GM12865 (cell line): Measurements from ENCODE around the gene FN3K.

ENCODE experiments used
- DNase-seq: peaks from one replicate; pipeline ENCODE4 v3.0.0; 2010; ENCODE audit warnings: low read depth
- H3K4me3 ChIP-seq: 2 replicates; pipeline ENCODE4 v1.5.1; 2011; ENCODE audit warnings: mild to moderate bottlenecking, low read depth, low read length, control low read depth
- TF ChIP-seq, protein P1 (sequence below): IDR thresholded peaks from 2 replicates; pipeline ENCODE4 v1.5.1; 2011; ENCODE audit warnings: low read length, control low read depth, low read depth, inconsistent platforms; ENCODE audit not compliant: insufficient read depth; ENCODE audit errors: missing control alignments

FN3K gene

DNA sequence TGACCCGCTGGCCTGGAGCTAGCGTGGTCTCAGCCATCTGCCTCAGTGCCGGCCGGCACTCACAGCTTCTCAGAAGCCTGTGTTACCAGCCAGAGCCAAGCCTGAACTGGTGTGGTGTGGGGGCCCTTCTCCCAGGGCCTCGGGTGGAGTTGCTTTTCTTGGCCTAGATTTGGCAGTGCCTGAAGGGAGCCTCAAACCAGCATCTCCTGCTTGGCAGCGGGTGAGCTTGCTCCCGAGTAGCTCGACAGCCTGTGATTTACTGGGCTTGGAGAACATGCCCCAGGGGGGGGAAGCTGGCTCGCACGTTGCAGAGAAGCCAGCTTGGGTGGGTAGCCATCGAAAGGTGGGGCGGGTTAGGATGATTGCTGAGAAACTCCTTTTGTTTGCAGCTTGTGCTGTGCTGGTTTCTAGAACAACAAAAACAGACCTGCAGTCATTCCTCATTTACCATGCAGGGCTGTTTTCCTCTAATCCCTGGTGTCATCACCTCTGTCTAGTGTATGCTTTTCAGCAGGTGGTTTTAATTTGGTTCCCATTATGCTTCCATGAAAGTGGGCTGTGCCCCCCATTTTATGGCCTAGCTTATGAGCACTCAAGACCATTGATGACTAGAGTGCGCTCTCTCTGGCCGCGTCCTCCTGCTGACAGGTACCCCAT, 58.7 kb downstream of the FN3K start:
- no peak for DNase-seq
- TF ChIP-seq, protein P1, sequence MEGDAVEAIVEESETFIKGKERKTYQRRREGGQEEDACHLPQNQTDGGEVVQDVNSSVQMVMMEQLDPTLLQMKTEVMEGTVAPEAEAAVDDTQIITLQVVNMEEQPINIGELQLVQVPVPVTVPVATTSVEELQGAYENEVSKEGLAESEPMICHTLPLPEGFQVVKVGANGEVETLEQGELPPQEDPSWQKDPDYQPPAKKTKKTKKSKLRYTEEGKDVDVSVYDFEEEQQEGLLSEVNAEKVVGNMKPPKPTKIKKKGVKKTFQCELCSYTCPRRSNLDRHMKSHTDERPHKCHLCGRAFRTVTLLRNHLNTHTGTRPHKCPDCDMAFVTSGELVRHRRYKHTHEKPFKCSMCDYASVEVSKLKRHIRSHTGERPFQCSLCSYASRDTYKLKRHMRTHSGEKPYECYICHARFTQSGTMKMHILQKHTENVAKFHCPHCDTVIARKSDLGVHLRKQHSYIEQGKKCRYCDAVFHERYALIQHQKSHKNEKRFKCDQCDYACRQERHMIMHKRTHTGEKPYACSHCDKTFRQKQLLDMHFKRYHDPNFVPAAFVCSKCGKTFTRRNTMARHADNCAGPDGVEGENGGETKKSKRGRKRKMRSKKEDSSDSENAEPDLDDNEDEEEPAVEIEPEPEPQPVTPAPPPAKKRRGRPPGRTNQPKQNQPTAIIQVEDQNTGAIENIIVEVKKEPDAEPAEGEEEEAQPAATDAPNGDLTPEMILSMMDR: no peak
- no peak overlapping the region for H3K4me3 ChIP-seq

DNA sequence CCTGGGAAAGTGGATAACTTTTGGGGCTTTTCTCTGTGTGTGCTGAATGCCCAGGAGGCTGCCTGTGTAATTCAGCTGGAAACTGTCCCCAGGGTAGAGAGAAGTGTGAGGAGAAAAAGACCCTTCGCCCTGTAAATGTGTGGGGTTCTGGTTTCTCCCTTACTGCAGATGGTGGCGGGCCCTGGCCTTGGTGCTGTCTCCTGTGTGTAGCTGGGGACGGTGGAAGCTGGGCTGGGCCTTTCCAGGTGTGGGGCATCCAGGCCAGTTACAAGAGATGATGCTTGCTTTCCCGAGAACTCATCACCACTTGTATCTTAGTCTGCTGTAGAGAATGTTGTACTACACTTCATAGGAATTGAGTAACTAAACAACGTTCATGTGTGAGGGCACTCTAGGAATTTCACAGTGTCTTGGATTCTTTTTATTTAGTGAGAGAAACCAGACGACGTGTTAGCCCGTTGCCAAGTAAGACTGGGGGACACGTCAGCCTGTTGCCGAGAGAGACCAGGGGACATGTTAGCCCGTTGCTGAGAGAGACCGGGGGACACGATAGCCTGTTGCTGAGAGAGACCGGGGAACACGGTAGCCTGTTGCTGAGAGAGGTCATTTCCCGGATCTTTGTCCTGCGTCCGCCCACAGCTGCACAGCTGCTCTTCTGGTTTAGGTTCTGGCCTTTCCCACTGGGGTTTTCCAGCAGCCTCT, 59.5 kb downstream of the FN3K start:
- TF ChIP-seq, protein P1: no peak
- no peak overlapping the region for H3K4me3 ChIP-seq
- DNase-seq: no peak

DNA sequence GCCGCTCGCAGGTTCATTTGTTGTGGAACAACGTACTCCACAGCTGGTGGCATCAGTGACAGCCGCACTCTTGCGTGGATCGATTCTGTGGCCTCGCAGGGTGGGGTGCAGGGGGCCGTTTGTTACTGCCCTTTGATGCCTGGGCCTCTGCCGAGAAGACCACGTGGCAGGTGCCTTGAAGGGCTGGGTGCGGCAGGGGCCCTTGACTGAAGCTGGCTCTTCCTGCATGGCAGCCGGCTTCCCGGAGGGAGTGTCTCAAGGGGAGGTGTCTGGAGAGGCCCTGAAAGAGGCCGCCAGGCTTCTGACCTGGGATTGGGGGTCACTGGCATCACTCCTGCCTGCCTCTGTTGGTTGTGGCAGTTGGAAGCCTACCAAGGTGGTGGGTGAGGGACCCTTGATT, 60.2 kb downstream of the FN3K start:
- no peak for DNase-seq
- H3K4me3 ChIP-seq: no peak overlapping the region
- TF ChIP-seq, protein P1: no peak

DNA sequence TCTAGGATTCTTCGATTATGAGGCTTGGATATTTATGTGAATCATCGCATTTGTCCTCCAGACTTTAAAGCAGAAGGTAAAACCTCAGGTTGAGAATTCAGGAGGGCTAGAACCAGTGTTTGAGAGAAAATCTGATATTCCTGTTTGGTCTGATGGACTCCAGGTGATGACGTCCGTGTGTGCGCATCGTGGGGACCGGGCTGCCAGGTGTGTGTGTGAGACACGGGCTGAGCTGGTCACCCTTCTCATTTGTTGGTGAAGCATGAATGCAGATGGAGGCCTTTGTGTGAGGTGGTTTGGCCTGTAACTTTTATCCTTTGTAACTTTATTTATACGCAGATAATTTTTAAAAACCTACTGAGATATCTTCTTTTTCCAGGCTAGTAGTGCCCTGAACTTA, 61.6 kb downstream of the FN3K start:
- TF ChIP-seq, protein P1: no peak
- no peak overlapping the region for H3K4me3 ChIP-seq
- DNase-seq: no peak

DNA sequence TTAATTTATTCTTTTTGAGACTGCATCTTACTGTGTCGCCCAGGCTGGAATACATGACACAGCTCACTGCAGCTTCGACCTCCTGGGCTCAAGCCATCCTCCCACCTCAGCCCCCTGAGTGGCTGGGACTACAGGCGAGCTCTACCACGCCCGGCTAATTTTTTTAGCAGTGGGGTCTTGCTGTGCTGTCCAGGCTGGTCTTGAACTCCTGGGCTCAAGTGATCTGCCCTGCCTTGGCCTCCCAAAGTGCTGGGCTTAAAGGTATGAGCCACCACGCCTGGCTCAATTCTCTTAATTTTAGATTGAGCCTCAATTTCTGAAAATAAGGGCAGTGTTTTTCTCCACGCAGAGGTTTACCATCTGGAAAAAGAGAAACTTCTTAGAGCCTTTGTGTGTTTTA, 63.3 kb downstream of the FN3K start:
- TF ChIP-seq, protein P1: no peak
- no peak overlapping the region for H3K4me3 ChIP-seq
- no peak for DNase-seq

DNA sequence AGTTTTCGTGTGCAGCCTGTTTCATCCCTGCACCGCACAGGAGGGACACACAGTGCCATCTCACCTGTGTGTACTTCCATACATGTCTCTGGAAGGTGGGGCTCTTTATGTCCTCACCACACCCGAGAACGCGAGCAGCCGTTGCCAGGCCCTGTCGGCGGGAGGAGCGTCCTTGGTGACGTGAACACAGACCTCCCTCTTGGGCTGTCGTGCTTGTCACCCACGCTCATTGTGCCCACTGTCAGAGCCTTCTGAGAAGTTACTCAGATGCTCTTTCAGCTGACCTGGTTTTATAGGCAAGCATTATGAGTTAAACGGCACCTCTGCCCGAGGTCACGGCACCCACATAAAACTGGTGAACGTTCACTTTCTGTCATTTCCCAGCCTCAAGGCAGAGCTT, 64.2 kb downstream of the FN3K start:
- no peak overlapping the region for H3K4me3 ChIP-seq
- DNase-seq: no peak
- TF ChIP-seq, protein P1: no peak
